ENCODE measurements around the gene BNC2. TPM values are rescaled to one million over a fixed set of nuclear protein-coding genes. Genes with fewer than 3 reads are reported as not detected.
A peak's percentile ranks its signal among the peaks of the same experiment; 100 is the strongest.

Gene BNC2
- total and polyA plus RNA-seq, 8 donors: 0.28 to 7.6 (median 0.99) TPM

GRCh38 chr9:16401701-16402100 lies 468.8 kb downstream of the BNC2 start:
- H3K27ac ChIP-seq: no peak overlapping the region
- intact Hi-C loops (cut with DNase I): loop anchor here in 1 of 3 donors (10.0 kb wide), 1 partner anchor 207 kb away; no protein-coding TSS in a partner anchor
- 61 to 70% methylated on average over 6 of the region's 6 CpGs for WGBS, 2 donors
- H3K27me3 ChIP-seq: no peaks in the 10 kb centered on the region
- ATAC-seq (peak in 1 of 4 donors; percentile 31), FAIRE-seq (no peak), DNase-seq (no peak)
- H3K36me3 ChIP-seq: no peaks in the 10 kb centered on the region
- H3K9me3 ChIP-seq: no peaks in the 10 kb centered on the region
- TF ChIP-seq CTCF (IDR thresholded peaks at IDR 0.05): no peak
- no peaks in the 10 kb centered on the region for H3K4me1 ChIP-seq
- no peak overlapping the region for H3K4me3 ChIP-seq

GRCh38 chr9:16398691-16399090 lies 471.8 kb downstream of the BNC2 start:
- Histone ChIP-seq H3K9me3 (no peaks in the 10 kb centered on the region), H3K27ac (no peak overlapping the region), H3K27me3 (no peaks in the 10 kb centered on the region), H3K4me3 (no peak overlapping the region), H3K36me3 (no peaks in the 10 kb centered on the region), H3K4me1 (no peaks in the 10 kb centered on the region)
- FAIRE-seq (no peak), ATAC-seq (no peak), DNase-seq (no peak)
- WGBS, 2 donors: 76 to 88% methylated on average over 3 of the region's 3 CpGs
- intact Hi-C loops (cut with DNase I): no loop called here
- no peak for TF ChIP-seq CTCF (IDR thresholded peaks at IDR 0.05)

GRCh38 chr9:16396389-16396788 lies 474.1 kb downstream of the BNC2 start:
- Histone ChIP-seq H3K36me3 (no peaks in the 10 kb centered on the region), H3K27ac (no peak overlapping the region), H3K4me1 (no peaks in the 10 kb centered on the region), H3K9me3 (no peaks in the 10 kb centered on the region), H3K27me3 (no peaks in the 10 kb centered on the region), H3K4me3 (no peak overlapping the region)
- no peak for FAIRE-seq
- intact Hi-C loops (cut with DNase I): no loop called here
- no peak for ATAC-seq
- no peak for DNase-seq
- TF ChIP-seq CTCF (IDR thresholded peaks at IDR 0.05): no peak
- 75 to 83% methylated on average over 4 of the region's 4 CpGs for WGBS, 2 donors

- 49 to 69% methylated on average over 2 of the region's 2 CpGs for WGBS, 2 donors
- no peak for DNase-seq
- no peak for ATAC-seq
- intact Hi-C loops (cut with DNase I): no loop called here
- no peak for FAIRE-seq
- Histone ChIP-seq H3K9me3 (no peaks in the 10 kb centered on the region), H3K27ac (no peak overlapping the region), H3K27me3 (no peaks in the 10 kb centered on the region), H3K36me3 (no peaks in the 10 kb centered on the region), H3K4me3 (no peak overlapping the region), H3K4me1 (no peaks in the 10 kb centered on the region)
- TF ChIP-seq CTCF (IDR thresholded peaks at IDR 0.05): no peak
Measured at GRCh38 chr9:16391369-16391768, 479.1 kb downstream of the BNC2 start.

- Histone ChIP-seq H3K4me1 (no peaks in the 10 kb centered on the region), H3K4me3 (no peak overlapping the region), H3K9me3 (no peaks in the 10 kb centered on the region), H3K27me3 (no peaks in the 10 kb centered on the region), H3K27ac (no peak overlapping the region), H3K36me3 (no peaks in the 10 kb centered on the region)
- no peak for ATAC-seq
- no peak for FAIRE-seq
- intact Hi-C loops (cut with DNase I): no loop called here
- no peak for TF ChIP-seq CTCF (IDR thresholded peaks at IDR 0.05)
- no peak for DNase-seq
- WGBS, 2 donors: 62 to 78% methylated on average over 2 of the region's 2 CpGs
Measured at GRCh38 chr9:16387382-16387781, 483.1 kb downstream of the BNC2 start.
